NCI-H526 (cell line): ENCODE results near the gene TMEM44.
A peak's percentile ranks its signal among the peaks of the same experiment; 100 is the strongest.
"Not testable (repeated sequence)": the region's sequence is repeated elsewhere in the genome, so short reads cannot be mapped to it uniquely, and the experiment has no call there.

Source experiments
- DNase-seq, 2 experiments: peaks; one replicate each; lab custom pipeline; 2025; lab: John Stamatoyannopoulos, UW

TMEM44 gene

GRCh38 chr3:194642769-194643168, 9.6 kb upstream of the TMEM44 start:
- DNase-seq = no peak

- no peak for DNase-seq
Measured at GRCh38 chr3:194640829-194641228, 7.6 kb upstream of the TMEM44 start.

DNA sequence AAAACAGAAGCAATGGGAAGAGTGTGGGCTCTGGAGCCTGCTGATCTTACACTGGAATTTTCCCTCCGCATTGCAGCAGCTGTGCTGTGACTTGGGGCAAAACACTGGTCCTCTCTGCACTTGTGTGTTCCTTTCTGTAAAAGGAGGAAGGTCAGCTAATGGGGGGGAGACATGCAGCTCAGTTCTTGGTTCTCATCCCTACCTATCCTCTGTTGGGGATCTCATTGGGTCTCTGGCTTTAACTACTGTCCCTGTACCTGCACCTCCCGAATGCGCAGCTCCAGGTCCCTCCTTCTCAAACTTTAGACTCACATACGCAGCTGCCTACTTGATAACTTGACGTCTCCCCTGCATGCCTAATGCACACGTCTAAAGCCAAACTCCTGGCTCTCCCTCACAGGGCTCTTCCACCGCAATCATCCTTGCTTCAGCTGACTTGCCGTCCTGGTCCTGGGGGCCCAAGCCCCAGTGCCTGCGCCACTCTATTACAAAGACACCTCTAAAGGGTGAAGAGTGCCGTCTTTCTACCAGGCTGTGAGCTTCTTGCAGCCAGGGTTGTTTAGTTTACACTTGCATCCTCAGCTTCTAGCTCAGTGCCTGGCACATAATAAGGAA, 5.9 kb upstream of the TMEM44 start:
- DNase-seq = no peak

- DNase-seq = no peak
Measured at GRCh38 chr3:194637541-194638400, 4.6 kb upstream of the TMEM44 start.

DNA sequence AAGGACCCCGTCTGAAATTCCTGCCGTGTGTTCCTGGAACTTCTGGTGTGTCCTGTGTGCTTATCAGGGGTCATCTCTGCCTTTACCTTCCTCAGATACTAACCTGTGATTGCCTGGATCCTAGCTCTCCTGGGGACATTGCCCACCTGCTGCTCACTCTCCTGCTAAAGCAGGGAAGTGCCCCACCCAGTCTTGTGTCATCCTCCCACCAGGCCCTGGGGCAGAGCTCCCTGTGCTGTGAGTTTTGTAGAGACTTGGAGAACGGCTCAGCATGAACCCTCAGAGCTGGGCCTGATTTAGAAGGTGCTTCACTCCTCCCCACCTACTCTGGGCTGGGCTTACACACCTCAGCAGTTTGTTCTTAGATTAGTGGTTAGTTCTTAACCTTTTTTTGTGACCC, 3.8 kb upstream of the TMEM44 start:
- DNase-seq = no peak

DNA sequence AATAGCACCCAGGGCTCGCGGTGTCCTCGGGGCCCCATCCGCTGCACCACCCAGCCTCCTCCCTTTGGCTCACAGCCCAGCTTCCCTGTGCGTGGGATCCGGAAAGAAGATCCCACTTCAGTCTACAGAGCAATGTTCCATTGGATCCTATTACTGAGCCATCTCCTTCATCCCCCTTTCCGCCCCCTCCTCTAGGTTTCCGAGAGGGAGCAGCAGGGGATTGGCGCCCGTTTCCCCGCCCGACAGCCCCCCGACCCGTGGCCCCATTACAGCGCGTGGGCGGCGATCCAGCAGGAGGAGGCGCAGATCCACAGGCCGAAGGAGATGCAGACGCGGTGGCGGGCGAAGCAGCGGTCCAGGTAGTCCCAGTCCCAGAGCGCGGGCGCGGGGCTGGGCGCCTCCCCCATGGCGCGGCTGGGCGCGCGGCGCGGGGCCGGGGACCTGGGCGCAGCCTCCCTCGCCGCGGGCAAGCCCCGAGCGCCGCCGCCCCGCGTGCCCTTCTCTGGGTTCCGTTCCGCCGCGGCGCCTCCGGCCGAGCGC, 340 bp downstream of the TMEM44 start:
- DNase-seq = peak in 1 of 2 experiments; percentile 82

- no peak for DNase-seq
Measured at GRCh38 chr3:194632226-194632808, 902 bp downstream of the TMEM44 start.

GRCh38 chr3:194631696-194632095, 1.5 kb downstream of the TMEM44 start:
- DNase-seq = no peak

DNA sequence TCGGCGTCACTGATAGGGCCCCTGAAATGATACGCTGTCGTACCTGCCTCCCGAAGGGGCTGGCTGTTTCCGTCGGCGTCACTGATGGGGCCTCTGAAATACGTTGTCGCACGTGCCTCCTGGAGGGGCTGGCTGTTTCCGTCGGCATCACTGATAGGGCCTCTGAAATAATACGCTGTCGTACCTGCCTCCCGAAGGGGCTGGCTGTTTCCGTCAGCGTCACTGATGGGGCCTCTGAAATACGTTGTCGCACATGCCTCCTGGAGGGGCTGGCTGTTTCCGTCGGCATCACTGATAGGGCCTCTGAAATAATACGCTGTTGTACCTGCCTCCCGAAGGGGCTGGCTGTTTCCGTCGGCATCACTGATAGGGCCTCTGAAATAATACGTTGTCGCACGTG, 2.5 kb downstream of the TMEM44 start:
- not testable (repeated sequence) for DNase-seq

GRCh38 chr3:194624956-194625355, 8.3 kb downstream of the TMEM44 start:
- DNase-seq = no peak

- no peak for DNase-seq
Measured at GRCh38 chr3:194623449-194624290, 9.5 kb downstream of the TMEM44 start.

- DNase-seq = no peak
Measured at GRCh38 chr3:194622621-194623340, 10.4 kb downstream of the TMEM44 start.

GRCh38 chr3:194621947-194622346, 11.3 kb downstream of the TMEM44 start:
- DNase-seq = no peak

- DNase-seq = no peak
Measured at GRCh38 chr3:194620196-194620595, 13.0 kb downstream of the TMEM44 start.

- no peak for DNase-seq
Measured at GRCh38 chr3:194619741-194620140, 13.5 kb downstream of the TMEM44 start.

GRCh38 chr3:194618858-194619608, 14.2 kb downstream of the TMEM44 start:
- no peak for DNase-seq

DNA sequence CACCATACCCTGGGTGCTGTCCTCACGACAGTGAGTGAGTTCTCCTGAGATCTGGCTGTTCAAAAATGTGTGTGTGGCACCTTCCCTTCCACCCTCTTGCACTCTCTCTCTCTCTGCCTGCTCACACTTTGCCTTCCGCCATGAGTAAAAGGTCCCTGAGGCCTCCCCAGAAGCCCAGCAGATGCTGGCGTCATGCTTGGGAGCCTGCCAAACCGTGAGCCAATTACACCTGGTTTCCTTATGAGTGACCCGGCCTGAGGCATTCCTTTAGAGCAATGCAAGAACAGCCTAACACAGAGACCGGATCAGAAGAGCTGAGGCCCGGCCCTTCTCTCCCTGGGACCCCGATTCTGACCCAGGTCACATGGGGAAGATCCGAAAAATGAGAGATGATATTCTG, 15.4 kb downstream of the TMEM44 start:
- DNase-seq = no peak

- DNase-seq = no peak
Measured at GRCh38 chr3:194617143-194617671, 16.0 kb downstream of the TMEM44 start.

- DNase-seq = no peak
Measured at GRCh38 chr3:194615226-194615625, 18.0 kb downstream of the TMEM44 start.

DNA sequence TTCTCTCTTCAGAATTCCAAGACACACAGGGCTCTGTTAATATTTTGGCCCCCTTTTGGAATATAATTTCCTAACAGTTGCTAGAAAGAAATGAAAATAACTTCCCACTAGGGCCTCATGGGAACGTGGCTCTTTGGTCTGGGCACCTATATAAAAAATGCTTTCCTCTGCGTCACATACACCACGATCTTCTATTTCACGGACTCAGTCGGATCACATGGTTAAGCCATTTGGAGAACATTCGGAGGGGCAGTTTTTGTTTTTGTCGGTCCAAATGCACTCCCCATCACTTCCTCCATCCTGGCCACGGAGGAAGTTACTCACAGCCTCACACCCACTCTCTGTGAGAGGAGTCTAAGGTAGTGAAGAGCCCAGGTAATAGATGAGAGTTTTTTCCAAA, 21.0 kb downstream of the TMEM44 start:
- DNase-seq = no peak
